K562 (cell line): ENCODE results near the gene SHISAL2A. TPM values are rescaled to one million over a fixed set of nuclear protein-coding genes. Genes with fewer than 3 reads are reported as not detected.

Experiments used
- ATAC-seq: fragments of 200-7000 bp; cut with Tn5 transposase; 3 replicates; pipeline ENCODE4 v1.9.1; 2020; ENCODE audit warnings: moderate library complexity
- BruUV-seq: library from RNA; stranded (reverse); fragments of 400-500 nt; replicated peaks from 2 replicates; lab custom pipeline; 2021; lab: Mats Ljungman, UMichigan
- CTCF ChIA-PET: fragments of 300-600 bp; formaldehyde crosslinking; extraction: SDS; loops from one replicate; lab custom pipeline; 2021; ENCODE audit warnings: low intra/inter-chr PET ratio; lab: Yijun Ruan, JAX
- POLR2A ChIA-PET: fragments of 300-600, 350-650 bp; sonication (Branson Sonifier 250); formaldehyde crosslinking; extraction: SDS; loops from one replicate; lab custom pipeline; 2021; ENCODE audit warnings: antibody characterized with exemption, inconsistent platforms; lab: Yijun Ruan, JAX
- DNase-seq, 4 experiments: peaks; one replicate each; pipeline versions ENCODE4 v3.0.0 to v3.0.0-alpha.2; 2011 to 2018; ENCODE audit warnings: low spot score in 3 of 4, mixed read lengths in 3 of 4; ENCODE audit errors: extremely low read depth in 1 of 4
- FAIRE-seq: peaks from 2 replicates; lab custom pipeline; 2011; peaks lifted over from hg19 to GRCh38; lab: Jason Lieb, UNC
- H2AFZ ChIP-seq: 2 replicates; pipeline ENCODE4 v1.6.0; 2011; ENCODE audit warnings: low read depth, low read length, control low read depth, inconsistent platforms
- H3K27ac ChIP-seq: fragments of 200-600 bp; 3 replicates; pipeline ENCODE4 v1.8.0; 2011; ENCODE audit warnings: low read depth, mild to moderate bottlenecking, control low read depth, inconsistent platforms, low read length, moderate library complexity, mixed read lengths; ENCODE audit errors: extremely low read depth
- H3K27me3 ChIP-seq, 2 experiments: fragments of 300-600 bp in 1 of 2; 2 replicates in 1 of 2; 3 replicates in 1 of 2; pipeline versions ENCODE4 v1.6.0 to v1.8.0; 2011; ENCODE audit warnings: inconsistent platforms in 2 of 2, low read length in 2 of 2, mild to moderate bottlenecking in 1 of 2, mixed read lengths in 1 of 2, moderate library complexity in 1 of 2; ENCODE audit not compliant: control insufficient read depth in 2 of 2, insufficient read depth in 2 of 2
- H3K36me3 ChIP-seq: fragments of 300-600 bp; 3 replicates; pipeline ENCODE4 v1.8.0; 2011; ENCODE audit warnings: mild to moderate bottlenecking, low read length, inconsistent platforms; ENCODE audit not compliant: control insufficient read depth, insufficient read depth
- H3K4me1 ChIP-seq, 2 experiments: fragments of 200-600 bp in 1 of 2; replicated peaks in 1 of 2; 2 replicates in 1 of 2; 3 replicates in 1 of 2; pipeline versions ENCODE4 v1.5.1 to v1.8.0; 2011; ENCODE audit warnings: inconsistent platforms in 2 of 2, low read length in 2 of 2, mild to moderate bottlenecking in 1 of 2, mixed read lengths in 1 of 2, moderate library complexity in 1 of 2; ENCODE audit not compliant: control insufficient read depth in 2 of 2, insufficient read depth in 2 of 2
- H3K4me2 ChIP-seq: 2 replicates; pipeline ENCODE4 v1.6.1; 2011; ENCODE audit warnings: low read length, control low read depth, inconsistent platforms, mixed read lengths; ENCODE audit not compliant: insufficient read depth
- H3K4me3 ChIP-seq: fragments of 200-600 bp; sonication (generic), shearing (Covaris generic); 2 replicates; pipeline ENCODE4 v1.5.1; 2016; ENCODE audit warnings: control low read depth, inconsistent platforms
- H3K79me2 ChIP-seq: fragments of 200-600 bp; 3 replicates; pipeline ENCODE4 v1.8.0; 2011; ENCODE audit warnings: low read length, inconsistent platforms; ENCODE audit not compliant: control insufficient read depth, insufficient read depth
- H3K9ac ChIP-seq, 2 experiments: 2 replicates each; pipeline versions ENCODE4 v1.6.0 to v1.6.1; 2011; ENCODE audit warnings: low read depth in 2 of 2, low read length in 2 of 2, control low read depth in 1 of 2, inconsistent platforms in 1 of 2, mild to moderate bottlenecking in 1 of 2, mixed read lengths in 1 of 2; ENCODE audit not compliant: insufficient read depth in 1 of 2
- H3K9me1 ChIP-seq: one replicate; pipeline ENCODE4 v1.6.0; 2011; ENCODE audit warnings: inconsistent platforms, mild to moderate bottlenecking, low read length, moderate library complexity; ENCODE audit not compliant: control insufficient read depth, insufficient read depth
- H3K9me3 ChIP-seq: replicated peaks from 2 replicates; pipeline ENCODE4 v1.5.1; 2011; ENCODE audit warnings: low read depth, low read length, inconsistent platforms; ENCODE audit not compliant: control insufficient read depth, insufficient read depth
- H4K20me1 ChIP-seq: replicated peaks from 2 replicates; pipeline ENCODE4 v1.6.1; 2011; ENCODE audit warnings: low read length, inconsistent platforms, mixed read lengths; ENCODE audit not compliant: control insufficient read depth, insufficient read depth
- HDAC1 ChIP-seq, 2 experiments: fragments of 450-650 bp; IDR thresholded peaks; 2 replicates each; pipeline ENCODE4 v1.6.1; 2016 to 2017; ENCODE audit warnings: inconsistent platforms in 1 of 2, mild to moderate bottlenecking in 1 of 2, moderate library complexity in 1 of 2
- MCM3 ChIP-seq: fragments of 450-650 bp; IDR thresholded peaks from 2 replicates; pipeline ENCODE4 v1.6.1; 2016
- WGBS: fragments of 100-300 bp; shearing (Covaris generic); methylation state at CpG from one replicate; pipeline ENCODE4 v1.1.6; 2016; ENCODE audit warnings: low coverage, mixed read lengths; ENCODE audit not compliant: insufficient coverage; ENCODE audit errors: missing lambda C conversion rate; 5-methylcytosine and 5-hydroxymethylcytosine counted together
- in situ Hi-C: fragments of 300-500 bp; cut with MboI; formaldehyde crosslinking; loops from 4 replicates; pipeline ENCODE4 v1.15.0; 2018; ENCODE audit warnings: inconsistent platforms, mixed read lengths
- intact Hi-C: fragments of 100-400 bp; cut with micrococcal nuclease; formaldehyde crosslinking; loops from 2 replicates; pipeline ENCODE4 v1.14.2; 2022
- polyA plus RNA-seq, 8 experiments: library from polyadenylated mRNA; depleted of rRNA in 4 of 8; stranded (reverse) in 5 of 8; unstranded in 3 of 8; fragments of >200 nt; fragmentation: Nextera tagmentation in 2 of 8; fragmentation: Illumina TruSeq in 1 of 8; extraction: Ambion mirVana in 2 of 8; extraction: Trizol in 1 of 8; gene quantifications; 2 replicates each; pipeline versions ENCODE4 v1.2.1 to v1.2.3, GENCODE V29; 2011 to 2014; ENCODE audit warnings: inconsistent platforms in 1 of 8, missing spikeins in 1 of 8
- total RNA-seq, 7 experiments: library from RNA; depleted of rRNA in 6 of 7; stranded (reverse); fragments of >200 nt in 6 of 7; fragmentation: Illumina TruSeq in 2 of 7; extraction: Trizol in 2 of 7; gene quantifications; 2 replicates each; pipeline versions ENCODE4 v1.2.1 to v1.2.3, GENCODE V29; 2011 to 2021; ENCODE audit warnings: low replicate concordance in 1 of 7

The SHISAL2A gene
- total and polyA plus RNA-seq, 9 of the 15 experiments (the other 6 are each of a cell fraction or from before 2014, with no cell fraction given) = 0.11 TPM; not detected in 8

DNA sequence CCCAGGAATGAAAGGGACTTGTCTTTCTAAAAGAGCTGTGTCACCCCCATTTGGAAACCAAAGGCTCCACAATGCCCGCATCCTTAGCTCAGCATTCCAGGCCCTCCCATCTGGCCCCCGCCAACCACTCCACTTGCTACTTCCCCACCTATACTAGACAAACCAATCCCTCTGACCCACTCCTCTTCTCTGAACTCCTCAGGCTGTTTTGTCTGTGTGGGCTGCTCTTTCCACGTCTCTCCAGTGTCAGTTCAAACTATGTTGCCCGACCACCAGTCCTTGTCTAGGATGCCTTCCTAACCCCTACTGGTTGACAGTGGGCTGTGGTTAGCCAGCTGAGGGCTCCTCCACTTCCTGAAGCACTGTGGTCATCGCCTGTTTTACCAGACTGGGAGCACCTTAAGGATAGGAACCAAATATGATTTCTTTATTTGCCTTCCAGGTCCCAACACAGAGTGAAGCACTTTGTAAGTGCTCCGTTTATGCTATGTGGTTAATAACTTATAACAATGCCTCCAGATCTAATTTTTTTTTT, 73.2 kb downstream of the SHISAL2A start:
- H3K4me3 ChIP-seq = no peak overlapping the region
- H3K79me2 ChIP-seq = no peaks in the 10 kb centered on the region
- intact Hi-C loops = no loop called here
- DNase-seq = no peak
- in situ Hi-C loops = loop anchor here (10.0 kb wide), 1 partner anchor 479 kb away; no protein-coding TSS in a partner anchor
- no peak for TF ChIP-seq HDAC1 (IDR thresholded peaks at IDR 0.05)
- 0 out of 2 replicates have a peak, but pooled peaks have one; percentile 23 for TF ChIP-seq MCM3
- TF ChIP-seq, all 486 proteins: peak for 1
- no peaks in the 10 kb centered on the region for H3K9me3 ChIP-seq
- H2AFZ ChIP-seq = no peak overlapping the region; the same call in 1 of the 2 replicates
- H3K27me3 ChIP-seq = no peaks in the 10 kb centered on the region
- no TSS peak for BruUV-seq
- WGBS = 39% methylated on average over 5 of the region's 6 CpGs
- ChIA-PET POLR2A (no interaction called here), CTCF (no interaction called here)
- H3K27ac ChIP-seq = no peak overlapping the region
- H3K4me1 ChIP-seq = peaks cover 4 to 10% of the 10 kb centered on the region in 2 experiments; a peak in 3 of 5 replicates
- no peak for FAIRE-seq
- no peak for ATAC-seq
- H3K9ac ChIP-seq = peak overlapping the region in 1 of 2 experiments; percentile 39; a peak in 1 of 4 replicates
- no peaks in the 10 kb centered on the region for H4K20me1 ChIP-seq
- H3K4me2 ChIP-seq = no peak overlapping the region
- H3K36me3 ChIP-seq = no peaks in the 10 kb centered on the region
- no peaks in the 10 kb centered on the region for H3K9me1 ChIP-seq

Other genes starting within 250 kb of the SHISAL2A start
- gene ORC1, start 228.7 kb upstream of the SHISAL2A start, total RNA-seq (2014; rRNA removed) = 70.5 and 74.5 TPM in 2 replicates
- 66.7 and 69.9 TPM in 2 replicates for gene ORC1, start 228.7 kb upstream of the SHISAL2A start, total RNA-seq (2014; rRNA removed; fragmentation: Illumina TruSeq; extraction: Trizol)
- gene ORC1, start 228.7 kb upstream of the SHISAL2A start, total RNA-seq (2015; rRNA removed; fragmentation: Illumina TruSeq; extraction: Trizol) = 66.6 and 69.7 TPM in 2 replicates
- 65.8 and 72.0 TPM in 2 replicates for gene ORC1, start 228.7 kb upstream of the SHISAL2A start, total RNA-seq (2021)
- gene ORC1, start 228.7 kb upstream of the SHISAL2A start, polyA plus RNA-seq (2011; rRNA removed) = 80.7 and 91.8 TPM in 2 replicates
- gene ORC1, start 228.7 kb upstream of the SHISAL2A start, polyA plus RNA-seq (2014; fragmentation: Illumina TruSeq; extraction: Trizol) = 82.6 and 91.6 TPM in 2 replicates
- 10 to 100 TPM; 26.4 to 46.9 TPM for gene ORC1, start 228.7 kb upstream of the SHISAL2A start, polyA plus RNA-seq (2014; fragmentation: Nextera tagmentation; extraction: Ambion mirVana)
- gene ORC1, start 228.7 kb upstream of the SHISAL2A start, polyA plus RNA-seq (2014; rRNA removed) = 61.7 and 63.5 TPM in 2 replicates
- 53.6 and 64.4 TPM in 2 replicates for gene PRPF38A, start 228.6 kb upstream of the SHISAL2A start, total RNA-seq (2014; rRNA removed)
- 67.5 and 71.8 TPM in 2 replicates for gene PRPF38A, start 228.6 kb upstream of the SHISAL2A start, total RNA-seq (2014; rRNA removed; fragmentation: Illumina TruSeq; extraction: Trizol)
- gene PRPF38A, start 228.6 kb upstream of the SHISAL2A start, total RNA-seq (2015; rRNA removed; fragmentation: Illumina TruSeq; extraction: Trizol) = 51.0 and 58.7 TPM in 2 replicates
- 115 and 122 TPM in 2 replicates for gene PRPF38A, start 228.6 kb upstream of the SHISAL2A start, total RNA-seq (2021)
- 89.2 and 108 TPM in 2 replicates for gene PRPF38A, start 228.6 kb upstream of the SHISAL2A start, polyA plus RNA-seq (2011; rRNA removed)
- 120 and 133 TPM in 2 replicates for gene PRPF38A, start 228.6 kb upstream of the SHISAL2A start, polyA plus RNA-seq (2014; fragmentation: Illumina TruSeq; extraction: Trizol)
- gene PRPF38A, start 228.6 kb upstream of the SHISAL2A start, polyA plus RNA-seq (2014; fragmentation: Nextera tagmentation; extraction: Ambion mirVana) = 100 to 1,000 TPM; 126 to 198 TPM
- 54.8 and 58.6 TPM in 2 replicates for gene PRPF38A, start 228.6 kb upstream of the SHISAL2A start, polyA plus RNA-seq (2014; rRNA removed)
- 35.5 and 55.5 TPM in 2 replicates for gene TUT4, start 80.1 kb upstream of the SHISAL2A start, total RNA-seq (2014; rRNA removed)
- 41.9 and 44.2 TPM in 2 replicates for gene TUT4, start 80.1 kb upstream of the SHISAL2A start, total RNA-seq (2014; rRNA removed; fragmentation: Illumina TruSeq; extraction: Trizol)
- 36.7 and 37.2 TPM in 2 replicates for gene TUT4, start 80.1 kb upstream of the SHISAL2A start, total RNA-seq (2015; rRNA removed; fragmentation: Illumina TruSeq; extraction: Trizol)
- gene TUT4, start 80.1 kb upstream of the SHISAL2A start, total RNA-seq (2021) = 38.7 and 39.3 TPM in 2 replicates
- 24.6 and 52.8 TPM in 2 replicates for gene TUT4, start 80.1 kb upstream of the SHISAL2A start, polyA plus RNA-seq (2011; rRNA removed)
- gene TUT4, start 80.1 kb upstream of the SHISAL2A start, polyA plus RNA-seq (2014; fragmentation: Illumina TruSeq; extraction: Trizol) = 49.3 and 53.5 TPM in 2 replicates
- gene TUT4, start 80.1 kb upstream of the SHISAL2A start, polyA plus RNA-seq (2014; fragmentation: Nextera tagmentation; extraction: Ambion mirVana) = 10 to 100 TPM; 15.8 to 21.3 TPM
- 40.8 and 42.4 TPM in 2 replicates for gene TUT4, start 80.1 kb upstream of the SHISAL2A start, polyA plus RNA-seq (2014; rRNA removed)
- not detected in 2 replicates for gene GPX7, start 30.8 kb upstream of the SHISAL2A start, total RNA-seq (2014; rRNA removed)
- gene GPX7, start 30.8 kb upstream of the SHISAL2A start, total RNA-seq (2014; rRNA removed; fragmentation: Illumina TruSeq; extraction: Trizol) = not detected in 2 replicates
- not detected in 2 replicates for gene GPX7, start 30.8 kb upstream of the SHISAL2A start, total RNA-seq (2015; rRNA removed; fragmentation: Illumina TruSeq; extraction: Trizol)
- not detected in 2 replicates for gene GPX7, start 30.8 kb upstream of the SHISAL2A start, total RNA-seq (2021)
- gene GPX7, start 30.8 kb upstream of the SHISAL2A start, polyA plus RNA-seq (2011; rRNA removed) = 0.07 TPM in 1 of 2 replicates, not detected in the other
- not detected in 2 replicates for gene GPX7, start 30.8 kb upstream of the SHISAL2A start, polyA plus RNA-seq (2014; fragmentation: Illumina TruSeq; extraction: Trizol)
- under 1 TPM in 1 of 2 experiments, not detected in 1; 0.08 TPM for gene GPX7, start 30.8 kb upstream of the SHISAL2A start, polyA plus RNA-seq (2014; fragmentation: Nextera tagmentation; extraction: Ambion mirVana)
- gene GPX7, start 30.8 kb upstream of the SHISAL2A start, polyA plus RNA-seq (2014; rRNA removed) = not detected in 2 replicates
- gene COA7, start 65.2 kb downstream of the SHISAL2A start, total RNA-seq (2014; rRNA removed) = 19.4 and 22.9 TPM in 2 replicates
- 48.8 and 50.2 TPM in 2 replicates for gene COA7, start 65.2 kb downstream of the SHISAL2A start, total RNA-seq (2014; rRNA removed; fragmentation: Illumina TruSeq; extraction: Trizol)
- gene COA7, start 65.2 kb downstream of the SHISAL2A start, total RNA-seq (2015; rRNA removed; fragmentation: Illumina TruSeq; extraction: Trizol) = 50.6 and 53.9 TPM in 2 replicates
- 59.3 and 61.3 TPM in 2 replicates for gene COA7, start 65.2 kb downstream of the SHISAL2A start, total RNA-seq (2021)
- gene COA7, start 65.2 kb downstream of the SHISAL2A start, polyA plus RNA-seq (2011; rRNA removed) = 42.7 and 51.0 TPM in 2 replicates
- gene COA7, start 65.2 kb downstream of the SHISAL2A start, polyA plus RNA-seq (2014; fragmentation: Illumina TruSeq; extraction: Trizol) = 37.3 and 45.9 TPM in 2 replicates
- gene COA7, start 65.2 kb downstream of the SHISAL2A start, polyA plus RNA-seq (2014; fragmentation: Nextera tagmentation; extraction: Ambion mirVana) = 10 to 100 TPM; 59.6 to 82.8 TPM
- gene COA7, start 65.2 kb downstream of the SHISAL2A start, polyA plus RNA-seq (2014; rRNA removed) = 34.2 and 43.7 TPM in 2 replicates
- 12.2 and 15.7 TPM in 2 replicates for gene ZYG11B, start 93.3 kb downstream of the SHISAL2A start, total RNA-seq (2014; rRNA removed)
- 22.2 and 24.5 TPM in 2 replicates for gene ZYG11B, start 93.3 kb downstream of the SHISAL2A start, total RNA-seq (2014; rRNA removed; fragmentation: Illumina TruSeq; extraction: Trizol)
- gene ZYG11B, start 93.3 kb downstream of the SHISAL2A start, total RNA-seq (2015; rRNA removed; fragmentation: Illumina TruSeq; extraction: Trizol) = 18.7 and 21.0 TPM in 2 replicates
- 19.7 and 20.4 TPM in 2 replicates for gene ZYG11B, start 93.3 kb downstream of the SHISAL2A start, total RNA-seq (2021)
- gene ZYG11B, start 93.3 kb downstream of the SHISAL2A start, polyA plus RNA-seq (2011; rRNA removed) = 18.1 and 18.4 TPM in 2 replicates
- 8.5 and 9.2 TPM in 2 replicates for gene ZYG11B, start 93.3 kb downstream of the SHISAL2A start, polyA plus RNA-seq (2014; fragmentation: Illumina TruSeq; extraction: Trizol)
- gene ZYG11B, start 93.3 kb downstream of the SHISAL2A start, polyA plus RNA-seq (2014; fragmentation: Nextera tagmentation; extraction: Ambion mirVana) = 1 to 10 TPM; 4.9 to 6.1 TPM
- 7.9 and 8.8 TPM in 2 replicates for gene ZYG11B, start 93.3 kb downstream of the SHISAL2A start, polyA plus RNA-seq (2014; rRNA removed)
- 11.9 and 15.1 TPM in 2 replicates for gene ZYG11A, start 209.6 kb downstream of the SHISAL2A start, total RNA-seq (2014; rRNA removed)
- 21.9 and 23.8 TPM in 2 replicates for gene ZYG11A, start 209.6 kb downstream of the SHISAL2A start, total RNA-seq (2014; rRNA removed; fragmentation: Illumina TruSeq; extraction: Trizol)
- 19.4 and 20.0 TPM in 2 replicates for gene ZYG11A, start 209.6 kb downstream of the SHISAL2A start, total RNA-seq (2015; rRNA removed; fragmentation: Illumina TruSeq; extraction: Trizol)
- gene ZYG11A, start 209.6 kb downstream of the SHISAL2A start, total RNA-seq (2021) = 18.7 and 19.6 TPM in 2 replicates
- gene ZYG11A, start 209.6 kb downstream of the SHISAL2A start, polyA plus RNA-seq (2011; rRNA removed) = 16.0 and 17.5 TPM in 2 replicates
- 12.2 and 13.5 TPM in 2 replicates for gene ZYG11A, start 209.6 kb downstream of the SHISAL2A start, polyA plus RNA-seq (2014; fragmentation: Illumina TruSeq; extraction: Trizol)
- gene ZYG11A, start 209.6 kb downstream of the SHISAL2A start, polyA plus RNA-seq (2014; fragmentation: Nextera tagmentation; extraction: Ambion mirVana) = 1 to 10 TPM; 4.5 to 4.6 TPM
- 13.9 and 14.0 TPM in 2 replicates for gene ZYG11A, start 209.6 kb downstream of the SHISAL2A start, polyA plus RNA-seq (2014; rRNA removed)